ENCODE measurements around the gene BCL2L1. TPM values are rescaled to one million over a fixed set of nuclear protein-coding genes. Genes with fewer than 3 reads are reported as not detected.

BCL2L1 gene
- total RNA-seq, 2 experiments from 2014 or later: 64.2 to 88.8 TPM

DNA sequence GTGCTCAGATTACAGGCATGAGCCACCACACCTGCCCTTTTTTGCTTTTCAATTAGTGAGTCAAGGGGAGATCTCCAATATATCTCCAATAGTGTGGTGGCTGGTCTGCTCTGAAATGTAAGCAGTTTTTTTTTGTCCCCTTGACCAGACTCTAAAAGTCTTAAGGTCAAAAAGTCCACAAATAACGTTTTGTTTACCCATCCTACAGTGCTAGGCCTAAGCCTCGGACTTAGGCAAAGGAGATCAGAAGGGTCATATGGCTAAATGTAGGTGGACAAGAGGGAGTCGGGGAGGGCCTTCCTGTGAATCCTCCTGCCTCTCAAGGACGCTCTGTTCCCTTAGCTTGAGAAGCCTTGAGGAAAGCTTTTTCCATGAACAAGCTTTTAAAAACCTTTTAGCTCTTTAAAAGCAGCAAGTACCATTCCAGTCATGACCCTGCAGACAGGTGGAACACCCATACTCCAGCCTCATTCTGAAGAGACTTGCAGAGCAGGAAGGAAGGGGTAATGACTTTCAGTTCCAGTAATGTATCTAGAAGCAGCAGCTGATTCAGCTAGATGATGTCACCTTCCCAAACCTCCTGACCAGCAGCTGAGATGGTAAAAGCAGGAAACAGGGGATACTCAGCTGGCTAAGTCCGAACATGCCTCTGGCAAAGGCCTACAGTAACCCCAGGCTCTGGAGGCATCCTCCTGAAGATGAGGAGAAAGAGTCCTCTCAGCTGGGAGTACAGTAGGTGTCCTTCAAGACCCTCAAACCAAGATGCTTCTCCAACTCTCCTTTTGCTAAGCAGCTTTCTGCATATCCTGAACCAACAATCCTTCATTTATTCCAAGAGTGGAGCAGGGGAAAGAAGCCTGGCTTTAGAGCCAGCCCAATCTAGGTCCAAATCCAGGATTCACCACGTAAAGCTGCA, 23.6 kb downstream of the BCL2L1 start:
- no peaks in the 10 kb centered on the region for H3K9me3 ChIP-seq (ENCODE audit: low read length)
- POLR2A ChIA-PET: interaction anchor here (0.6 to 5.5 kb wide), 11 partner anchors 8 to 40 kb away, joined by 3 to 31 read pairs (median 8); partner anchors contain the start of gene BCL2L1
- H3K4me1 ChIP-seq (ENCODE audit: insufficient read depth, low read length, poor library complexity, severe bottlenecking): peaks cover 48% of the 10 kb centered on the region
- intact Hi-C loops (cut with micrococcal nuclease; ENCODE audit: unreplicated experiment): no loop called here
- H2AFZ ChIP-seq (ENCODE audit: low read length): no peak overlapping the region
- TF ChIP-seq, protein P1, sequence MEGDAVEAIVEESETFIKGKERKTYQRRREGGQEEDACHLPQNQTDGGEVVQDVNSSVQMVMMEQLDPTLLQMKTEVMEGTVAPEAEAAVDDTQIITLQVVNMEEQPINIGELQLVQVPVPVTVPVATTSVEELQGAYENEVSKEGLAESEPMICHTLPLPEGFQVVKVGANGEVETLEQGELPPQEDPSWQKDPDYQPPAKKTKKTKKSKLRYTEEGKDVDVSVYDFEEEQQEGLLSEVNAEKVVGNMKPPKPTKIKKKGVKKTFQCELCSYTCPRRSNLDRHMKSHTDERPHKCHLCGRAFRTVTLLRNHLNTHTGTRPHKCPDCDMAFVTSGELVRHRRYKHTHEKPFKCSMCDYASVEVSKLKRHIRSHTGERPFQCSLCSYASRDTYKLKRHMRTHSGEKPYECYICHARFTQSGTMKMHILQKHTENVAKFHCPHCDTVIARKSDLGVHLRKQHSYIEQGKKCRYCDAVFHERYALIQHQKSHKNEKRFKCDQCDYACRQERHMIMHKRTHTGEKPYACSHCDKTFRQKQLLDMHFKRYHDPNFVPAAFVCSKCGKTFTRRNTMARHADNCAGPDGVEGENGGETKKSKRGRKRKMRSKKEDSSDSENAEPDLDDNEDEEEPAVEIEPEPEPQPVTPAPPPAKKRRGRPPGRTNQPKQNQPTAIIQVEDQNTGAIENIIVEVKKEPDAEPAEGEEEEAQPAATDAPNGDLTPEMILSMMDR (conservative IDR thresholded peaks at IDR 0.05; ENCODE audit: low read length): no peak
- no peak for TF ChIP-seq EZH2phosphoT487 (IDR thresholded peaks at IDR 0.05; ENCODE audit: borderline replicate concordance, low read depth, low read length)
- DNase-seq (ENCODE audit: low spot score): peak; percentile 70
- H4K20me1 ChIP-seq (ENCODE audit: insufficient read depth, low read length): no peaks in the 10 kb centered on the region
- peak overlapping the region; percentile 58 for H3K27ac ChIP-seq (ENCODE audit: low read depth, low read length, poor library complexity, severe bottlenecking)
- no TSS peak for BruUV-seq (replicated peaks)
- H3K36me3 ChIP-seq (ENCODE audit: insufficient read depth, low read length): peaks cover 70% of the 10 kb centered on the region
- CTCF ChIA-PET (ENCODE audit: unreplicated experiment): interaction anchor here (0.6 to 1.6 kb wide), 4 partner anchors 12 to 37 kb away, joined by 3 to 10 read pairs (median 4); partner anchors contain the start of gene BCL2L1
- no peaks in the 10 kb centered on the region for H3K9me2 ChIP-seq (ENCODE audit: insufficient read depth, low read length)
- H3K4me2 ChIP-seq (ENCODE audit: low read length): peak overlapping the region; percentile 62
- peaks cover 78% of the 10 kb centered on the region; the same call in 1 of the 2 replicates for H3K79me2 ChIP-seq (ENCODE audit: insufficient read depth, low read depth, low read length)
- H3K4me3 ChIP-seq (ENCODE audit: low read depth, low read length, poor library complexity, severe bottlenecking): peak overlapping the region; percentile 37

DNA sequence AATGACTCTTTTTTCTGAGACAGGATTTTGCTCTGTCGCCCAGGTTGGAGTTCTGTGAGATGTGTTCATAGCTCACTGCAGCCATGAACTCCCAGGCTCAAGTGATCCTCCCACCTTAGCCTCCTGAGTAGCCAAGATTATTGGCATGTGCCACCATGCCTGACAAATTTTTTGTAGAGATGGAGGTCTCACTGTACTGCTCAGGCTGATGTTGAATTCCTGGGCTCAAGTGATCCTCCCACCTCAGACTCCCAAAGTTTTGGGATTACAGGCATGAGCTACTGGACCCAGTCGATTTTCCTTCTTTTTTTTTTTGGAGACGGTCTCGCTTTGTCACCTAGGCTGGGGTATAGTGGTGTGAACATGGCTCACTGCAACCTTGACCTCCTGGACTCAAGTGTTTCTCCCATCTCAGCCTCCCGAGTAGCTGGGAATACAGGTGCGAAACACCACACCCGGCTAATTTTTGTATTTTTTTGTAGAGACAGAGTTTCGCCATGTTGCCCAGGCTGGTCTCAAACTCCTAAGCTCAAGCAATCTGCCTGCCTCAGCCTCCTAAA, 24.3 kb downstream of the BCL2L1 start:
- H3K4me3 ChIP-seq (ENCODE audit: low read depth, low read length, poor library complexity, severe bottlenecking): no peak overlapping the region
- H3K4me2 ChIP-seq (ENCODE audit: low read length): peak overlapping the region; percentile 62
- H3K36me3 ChIP-seq (ENCODE audit: insufficient read depth, low read length): peaks cover 74% of the 10 kb centered on the region
- BruUV-seq (replicated peaks): no TSS peak
- ChIA-PET CTCF (ENCODE audit: unreplicated experiment) (interaction anchor here (0.6 to 1.6 kb wide), 4 partner anchors 13 to 36 kb away, joined by 3 to 10 read pairs (median 4); partner anchors contain the start of gene BCL2L1), POLR2A (interaction anchor here (0.6 to 5.5 kb wide), 10 partner anchors 8 to 37 kb away, joined by 3 to 31 read pairs (median 8); partner anchors contain the start of gene BCL2L1)
- H4K20me1 ChIP-seq (ENCODE audit: insufficient read depth, low read length): no peaks in the 10 kb centered on the region
- no peaks in the 10 kb centered on the region for H3K9me3 ChIP-seq (ENCODE audit: low read length)
- H3K27ac ChIP-seq (ENCODE audit: low read depth, low read length, poor library complexity, severe bottlenecking): peak overlapping the region; percentile 58
- H3K9me2 ChIP-seq (ENCODE audit: insufficient read depth, low read length): no peaks in the 10 kb centered on the region
- intact Hi-C loops (cut with micrococcal nuclease; ENCODE audit: unreplicated experiment): no loop called here
- peaks cover 55% of the 10 kb centered on the region for H3K4me1 ChIP-seq (ENCODE audit: insufficient read depth, low read length, poor library complexity, severe bottlenecking)
- TF ChIP-seq, protein P1 (conservative IDR thresholded peaks at IDR 0.05; ENCODE audit: low read length): no peak
- no peak for TF ChIP-seq EZH2phosphoT487 (IDR thresholded peaks at IDR 0.05; ENCODE audit: borderline replicate concordance, low read depth, low read length)
- H2AFZ ChIP-seq (ENCODE audit: low read length): no peak overlapping the region
- DNase-seq (ENCODE audit: low spot score): no peak
- H3K79me2 ChIP-seq (ENCODE audit: insufficient read depth, low read depth, low read length): peaks cover 80% of the 10 kb centered on the region

Data from OCI-LY7 (cell line).